HUDEP-2 (cell line): ENCODE data around the gene COX4I2.
A peak's percentile ranks its signal among the peaks of the same experiment; 100 is the strongest.

Experiments
- DNase-seq, 76 experiments: peaks; one replicate each; lab custom pipeline; 2025; ENCODE audit not compliant: unreplicated experiment in 76 of 76; lab: John Stamatoyannopoulos, UW

Gene COX4I2

GRCh38 chr20:31690124-31690666 is 52.5 kb downstream of the COX4I2 start:
- peak in 3 of 76 experiments; percentile 14 to 36 (median 27) for DNase-seq

- no peak for DNase-seq
Observed at GRCh38 chr20:31691646-31692275, 54.0 kb downstream of the COX4I2 start.

GRCh38 chr20:31693402-31693801 is 55.7 kb downstream of the COX4I2 start:
- DNase-seq, result no peak

GRCh38 chr20:31693987-31694661 is 56.4 kb downstream of the COX4I2 start:
- no peak for DNase-seq
